ENCODE measurements around the gene CYRIA. TPM values are rescaled to one million over a fixed set of nuclear protein-coding genes. Genes with fewer than 3 reads are reported as not detected.

Gene CYRIA
- total RNA-seq (10 to 100 TPM in 3 of 4 donors, 1 to 10 TPM in 1; 9.0 to 15.3 (median 12.5) TPM), polyA plus RNA-seq (1 to 10 TPM in 2 of 3 donors, under 1 TPM in 1; 0.92 to 5.0 (median 3.0) TPM)

DNA sequence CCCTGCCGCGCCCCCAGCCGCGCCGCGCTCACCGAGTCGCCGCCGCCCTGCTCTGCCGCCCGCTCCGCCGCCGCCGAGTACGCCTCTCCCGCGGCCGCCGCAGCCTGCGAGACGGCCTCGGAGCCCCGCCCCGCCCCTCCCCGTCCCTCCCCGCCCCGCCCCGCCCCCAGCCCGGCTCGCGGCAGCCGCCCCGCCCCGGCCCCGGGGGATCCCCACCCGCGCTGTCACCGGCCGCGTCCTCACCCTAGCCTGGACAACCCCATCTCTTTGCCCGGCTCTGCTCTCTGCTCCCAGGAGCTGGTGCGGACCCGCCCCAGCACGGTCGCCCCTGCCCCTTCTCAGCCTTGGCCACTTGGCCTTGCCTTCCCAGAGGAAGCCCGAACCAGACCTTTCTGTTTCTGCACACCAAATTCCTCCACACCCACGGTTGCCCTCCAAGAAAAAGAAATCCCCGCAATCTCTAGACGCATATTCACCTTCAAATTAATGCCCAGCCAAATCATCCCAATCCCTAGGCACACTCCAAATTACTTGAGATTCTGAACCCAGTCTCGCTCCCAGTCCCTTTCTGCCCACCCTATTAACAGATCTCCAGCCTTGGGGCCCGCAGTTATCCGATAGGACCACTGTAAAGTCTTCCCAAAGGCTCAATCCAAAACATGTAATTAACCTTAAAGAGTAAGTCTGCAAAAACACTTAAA, at the start of gene CYRIA:
CYRIA (minus strand) TSS at position 87 of the 701 bp plus-strand sequence. CDS start 77,715 bp downstream, outside the sequence.
- Histone ChIP-seq H3K27me3 (no peaks in the 10 kb centered on the region), H3K36me3 (no peaks in the 10 kb centered on the region), H3K27ac (peak within 1 kb of the TSS; percentile 67 to 83 (median 76)), H3K9me3 (no peaks in the 10 kb centered on the region), H3K4me1 (peaks cover 0 to 50% (median 43%) of the 10 kb centered on the region in 4 donors), H3K4me3 (peak within 1 kb of the TSS; percentile 65 to 87 (median 80))
- intact Hi-C loops (cut with DNase I), result no loop called here
- TF ChIP-seq POLR2A (IDR thresholded peaks at IDR 0.05), result no peak
- TF ChIP-seq, protein P1, sequence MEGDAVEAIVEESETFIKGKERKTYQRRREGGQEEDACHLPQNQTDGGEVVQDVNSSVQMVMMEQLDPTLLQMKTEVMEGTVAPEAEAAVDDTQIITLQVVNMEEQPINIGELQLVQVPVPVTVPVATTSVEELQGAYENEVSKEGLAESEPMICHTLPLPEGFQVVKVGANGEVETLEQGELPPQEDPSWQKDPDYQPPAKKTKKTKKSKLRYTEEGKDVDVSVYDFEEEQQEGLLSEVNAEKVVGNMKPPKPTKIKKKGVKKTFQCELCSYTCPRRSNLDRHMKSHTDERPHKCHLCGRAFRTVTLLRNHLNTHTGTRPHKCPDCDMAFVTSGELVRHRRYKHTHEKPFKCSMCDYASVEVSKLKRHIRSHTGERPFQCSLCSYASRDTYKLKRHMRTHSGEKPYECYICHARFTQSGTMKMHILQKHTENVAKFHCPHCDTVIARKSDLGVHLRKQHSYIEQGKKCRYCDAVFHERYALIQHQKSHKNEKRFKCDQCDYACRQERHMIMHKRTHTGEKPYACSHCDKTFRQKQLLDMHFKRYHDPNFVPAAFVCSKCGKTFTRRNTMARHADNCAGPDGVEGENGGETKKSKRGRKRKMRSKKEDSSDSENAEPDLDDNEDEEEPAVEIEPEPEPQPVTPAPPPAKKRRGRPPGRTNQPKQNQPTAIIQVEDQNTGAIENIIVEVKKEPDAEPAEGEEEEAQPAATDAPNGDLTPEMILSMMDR (IDR thresholded peaks at IDR 0.05), result no peak
- TF ChIP-seq EP300 (IDR thresholded peaks at IDR 0.05), result no peak
- peak in 3 of 4 donors; percentile 40 to 58 (median 46) for TF ChIP-seq POLR2AphosphoS5 (IDR thresholded peaks at IDR 0.05)
- 4 to 5% methylated on average over 54 of the region's 54 CpGs for WGBS, 2 donors
- peak; percentile 81 for DNase-seq

DNA sequence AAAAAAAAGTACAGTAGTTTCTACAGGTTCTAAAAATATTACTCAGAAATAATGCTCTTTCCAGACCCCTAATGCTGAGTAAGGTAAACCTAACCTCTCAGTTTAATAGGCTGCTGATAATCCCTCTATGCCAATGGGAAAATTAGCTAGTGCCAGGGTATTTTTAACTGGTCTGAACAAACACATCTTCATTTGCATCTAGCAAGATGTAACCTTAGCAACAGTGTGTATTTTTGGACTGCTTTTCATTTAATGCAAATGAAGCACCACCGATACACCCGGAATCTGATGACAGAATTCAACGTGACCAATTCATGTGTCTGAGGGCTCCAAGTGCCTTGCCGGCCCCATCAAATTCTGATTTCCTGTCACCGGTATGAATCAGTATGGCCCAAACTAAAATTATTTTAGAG, 47.4 kb upstream of the CYRIA start:
- H3K36me3 ChIP-seq, result no peaks in the 10 kb centered on the region
- no peak for TF ChIP-seq POLR2AphosphoS5 (IDR thresholded peaks at IDR 0.05)
- no peak for TF ChIP-seq EP300 (IDR thresholded peaks at IDR 0.05)
- no peak for TF ChIP-seq POLR2A (IDR thresholded peaks at IDR 0.05)
- TF ChIP-seq, protein P1 (IDR thresholded peaks at IDR 0.05), result no peak
- H3K9me3 ChIP-seq, result no peaks in the 10 kb centered on the region
- no peak overlapping the region for H3K4me3 ChIP-seq
- 81 to 85% methylated on average over 5 of the region's 5 CpGs for WGBS, 2 donors
- no peaks in the 10 kb centered on the region for H3K27me3 ChIP-seq
- intact Hi-C loops (cut with DNase I), result no loop called here
- no peak for DNase-seq
- no peaks in the 10 kb centered on the region for H3K4me1 ChIP-seq
- no peak overlapping the region for H3K27ac ChIP-seq

DNA sequence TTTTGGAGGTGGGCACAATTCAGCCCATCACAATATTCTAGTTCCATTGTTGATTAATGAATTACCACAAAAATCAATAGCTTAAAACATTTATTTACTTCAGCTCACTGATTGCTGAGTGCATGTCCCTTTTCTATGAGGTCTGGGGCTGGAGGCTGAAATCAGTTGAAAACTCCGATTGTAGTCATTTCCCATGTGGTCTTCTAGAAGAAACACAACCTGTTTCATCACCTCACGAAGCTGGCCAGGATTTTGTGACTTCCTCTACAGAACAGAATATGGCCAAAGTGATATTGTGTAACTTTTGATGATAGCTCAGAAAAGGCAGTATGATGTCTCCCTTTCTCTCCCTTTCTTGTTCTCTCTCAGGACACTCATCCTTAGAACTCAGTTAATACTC, 44.1 kb upstream of the CYRIA start:
- intact Hi-C loops (cut with DNase I), result no loop called here
- DNase-seq, result no peak
- TF ChIP-seq POLR2A (IDR thresholded peaks at IDR 0.05) (no peak), EP300 (IDR thresholded peaks at IDR 0.05) (no peak), POLR2AphosphoS5 (IDR thresholded peaks at IDR 0.05) (no peak)
- TF ChIP-seq, protein P1 (IDR thresholded peaks at IDR 0.05), result no peak
- Histone ChIP-seq H3K27me3 (no peaks in the 10 kb centered on the region), H3K9me3 (no peaks in the 10 kb centered on the region), H3K4me3 (no peak overlapping the region), H3K4me1 (no peaks in the 10 kb centered on the region), H3K27ac (no peak overlapping the region), H3K36me3 (no peaks in the 10 kb centered on the region)
- WGBS, 2 donors, result 65 to 79% methylated on average over 2 of the region's 2 CpGs

DNA sequence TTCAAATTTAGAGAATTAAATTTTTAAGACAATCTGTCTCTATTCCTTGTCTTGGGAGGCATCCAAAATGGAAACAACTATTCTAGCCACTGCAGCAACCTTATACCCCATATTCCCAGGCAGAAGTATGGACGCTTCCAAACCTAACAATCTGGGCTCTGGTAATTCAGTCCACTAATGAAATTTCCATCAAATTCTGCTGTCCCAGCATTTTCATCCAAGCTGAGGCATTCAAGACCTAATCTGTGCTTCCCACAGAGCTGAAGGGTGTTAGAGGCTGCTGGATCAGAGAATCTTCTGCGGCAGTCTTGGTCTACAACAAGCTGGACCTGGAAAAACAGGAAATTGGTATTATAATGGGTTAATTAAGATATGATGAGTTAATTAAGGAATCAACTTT, 42.5 kb upstream of the CYRIA start:
- TF ChIP-seq POLR2A (IDR thresholded peaks at IDR 0.05) (no peak), EP300 (IDR thresholded peaks at IDR 0.05) (no peak)
- Histone ChIP-seq H3K4me3 (no peak overlapping the region), H3K36me3 (no peaks in the 10 kb centered on the region), H3K9me3 (no peaks in the 10 kb centered on the region), H3K27me3 (no peaks in the 10 kb centered on the region), H3K4me1 (no peaks in the 10 kb centered on the region), H3K27ac (no peak overlapping the region)
- intact Hi-C loops (cut with DNase I), result no loop called here
- WGBS, 2 donors, result 92 to 93% methylated on average over 2 of the region's 2 CpGs
- no peak for DNase-seq

DNA sequence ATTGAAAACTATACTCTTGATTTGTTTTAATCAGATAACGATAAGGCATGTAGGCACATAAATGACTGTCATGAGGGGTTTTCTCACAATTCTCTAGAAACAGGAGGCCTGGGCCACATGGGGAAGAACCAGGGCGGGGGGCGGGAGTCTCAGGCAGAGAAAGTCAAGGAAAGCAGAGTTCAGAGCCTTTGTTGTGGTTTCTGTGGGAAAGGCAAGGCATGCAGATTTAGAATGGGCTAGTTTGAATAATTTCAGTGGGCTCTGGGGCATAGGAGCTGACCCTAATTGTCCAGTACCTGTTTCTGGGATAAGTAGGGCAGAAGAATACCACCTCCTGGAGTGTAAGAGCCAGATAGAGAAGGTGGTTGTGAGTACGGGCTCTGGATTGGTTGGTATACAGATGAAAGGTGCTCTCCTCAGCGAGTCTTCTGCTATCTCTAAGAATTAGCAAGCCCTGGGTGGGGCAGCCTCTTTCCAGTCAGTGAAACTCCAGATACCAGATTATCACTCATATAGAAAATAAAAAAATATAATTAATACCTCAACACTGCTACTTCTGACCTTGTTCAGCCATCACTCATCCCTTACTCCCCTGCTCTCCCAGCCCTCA, 41.5 kb upstream of the CYRIA start:
- TF ChIP-seq, protein P1 (IDR thresholded peaks at IDR 0.05), result no peak
- TF ChIP-seq EP300 (IDR thresholded peaks at IDR 0.05) (no peak), POLR2A (IDR thresholded peaks at IDR 0.05) (no peak), POLR2AphosphoS5 (IDR thresholded peaks at IDR 0.05) (no peak)
- Histone ChIP-seq H3K27ac (no peak overlapping the region), H3K27me3 (no peaks in the 10 kb centered on the region), H3K4me3 (no peak overlapping the region), H3K9me3 (no peaks in the 10 kb centered on the region), H3K4me1 (no peaks in the 10 kb centered on the region), H3K36me3 (no peaks in the 10 kb centered on the region)
- no peak for DNase-seq
- intact Hi-C loops (cut with DNase I), result no loop called here
- WGBS, 2 donors, result 72 to 78% methylated on average over 5 of the region's 5 CpGs
